Measurements from ENCODE around the gene PACRG. TPM values are rescaled to one million over a fixed set of nuclear protein-coding genes. Genes with fewer than 3 reads are reported as not detected.

Gene PACRG
- total and polyA plus RNA-seq, 2 of the 8 experiments (the other 6 are each of a cell fraction or from before 2014, with no cell fraction given), result 0.44 to 0.54 TPM

GRCh38 chr6:163064397-163064796 is 336.6 kb downstream of the PACRG start (continued):
- TF ChIP-seq EGR1 (IDR thresholded peaks at IDR 0.05; ENCODE audit: borderline replicate concordance, low read depth, low read length) (no peak), CTBP2 (IDR thresholded peaks at IDR 0.05; ENCODE audit: borderline replicate concordance, insufficient read depth, insufficient read length, low read length) (no peak), POLR2A (IDR thresholded peaks at IDR 0.05; ENCODE audit: control extremely low read depth in 1 of 2, low read depth in 2 of 2, low read length in 2 of 2) (no peak), FOSL1 (IDR thresholded peaks at IDR 0.05; ENCODE audit: insufficient read depth, low read depth, low read length) (no peak), ZNF274 (IDR thresholded peaks at IDR 0.05; ENCODE audit: borderline replicate concordance, extremely low read depth, low read length) (no peak), RAD21 (IDR thresholded peaks at IDR 0.05 in 1 of 2, conservative IDR thresholded peaks at IDR 0.05 in 1 of 2; ENCODE audit: low read depth in 2 of 2, low read length in 2 of 2) (no peak), SAP30 (IDR thresholded peaks at IDR 0.05; ENCODE audit: insufficient read depth, insufficient replicate concordance, low read length) (no peak), CBX5 (IDR thresholded peaks at IDR 0.05; ENCODE audit: low read depth, low read length) (no peak), POLR2AphosphoS5 (IDR thresholded peaks at IDR 0.05; ENCODE audit: low read depth, low read length) (no peak), SRF (IDR thresholded peaks at IDR 0.05; ENCODE audit: low read depth, low read length) (no peak), KDM1A (IDR thresholded peaks at IDR 0.05; ENCODE audit: borderline replicate concordance, low read length) (no peak), BACH1 (IDR thresholded peaks at IDR 0.05; ENCODE audit: low read length) (no peak), SIN3A (conservative IDR thresholded peaks at IDR 0.05 in 1 of 2, IDR thresholded peaks at IDR 0.05 in 1 of 2; ENCODE audit: low read depth in 1 of 2, low read length in 2 of 2) (no peak), RBBP5 (IDR thresholded peaks at IDR 0.05; ENCODE audit: borderline replicate concordance, low read depth, low read length) (no peak), EZH2 (IDR thresholded peaks at IDR 0.05; ENCODE audit: low read depth, low read length, severe bottlenecking) (no peak), RFX5 (IDR thresholded peaks at IDR 0.05; ENCODE audit: borderline replicate concordance, low read depth, low read length) (no peak), HDAC2 (IDR thresholded peaks at IDR 0.05; ENCODE audit: borderline replicate concordance in 1 of 2, low read depth in 2 of 2, low read length in 2 of 2) (no peak), TEAD4 (IDR thresholded peaks at IDR 0.05; ENCODE audit: low read depth, low read length) (no peak)
- TF ChIP-seq, protein P1, sequence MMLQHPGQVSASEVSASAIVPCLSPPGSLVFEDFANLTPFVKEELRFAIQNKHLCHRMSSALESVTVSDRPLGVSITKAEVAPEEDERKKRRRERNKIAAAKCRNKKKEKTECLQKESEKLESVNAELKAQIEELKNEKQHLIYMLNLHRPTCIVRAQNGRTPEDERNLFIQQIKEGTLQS (IDR thresholded peaks at IDR 0.05; ENCODE audit: insufficient read depth, low read depth, low read length), result no peak
